GM19467 (cell line): ENCODE measurements around the gene ZNRF3.
"Not testable (repeated sequence)": the region's sequence is repeated elsewhere in the genome, so short reads cannot be mapped to it uniquely, and the experiment has no call there.

Experiments used
- ATAC-seq: cut with Tn5 transposase; IDR thresholded peaks from one replicate; pipeline ENCODE4 v1.9.1; 2021; ENCODE audit warnings: mild to moderate bottlenecking, moderate library complexity; ENCODE audit not compliant: unreplicated experiment

ZNRF3 gene

DNA sequence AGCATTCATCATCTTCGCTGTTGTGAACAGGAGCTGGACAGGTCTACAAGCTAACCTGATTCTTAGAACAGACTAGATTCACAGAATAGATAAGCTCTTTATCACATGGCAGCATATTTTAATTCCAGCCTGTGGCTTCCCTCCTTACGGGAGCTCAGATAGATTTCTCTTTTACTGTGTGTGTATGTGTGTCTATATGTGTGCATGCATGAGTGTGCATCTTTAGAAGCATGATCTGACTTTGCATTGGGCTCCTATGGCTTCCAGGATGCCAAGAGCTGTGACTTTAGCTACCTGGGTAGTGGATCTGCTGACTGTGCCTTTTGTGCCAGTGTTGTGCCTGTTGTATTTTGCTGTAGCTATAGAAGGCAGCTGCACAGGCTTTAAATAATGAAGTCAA, 44.3 kb downstream of the ZNRF3 start:
- ATAC-seq = no peak

DNA sequence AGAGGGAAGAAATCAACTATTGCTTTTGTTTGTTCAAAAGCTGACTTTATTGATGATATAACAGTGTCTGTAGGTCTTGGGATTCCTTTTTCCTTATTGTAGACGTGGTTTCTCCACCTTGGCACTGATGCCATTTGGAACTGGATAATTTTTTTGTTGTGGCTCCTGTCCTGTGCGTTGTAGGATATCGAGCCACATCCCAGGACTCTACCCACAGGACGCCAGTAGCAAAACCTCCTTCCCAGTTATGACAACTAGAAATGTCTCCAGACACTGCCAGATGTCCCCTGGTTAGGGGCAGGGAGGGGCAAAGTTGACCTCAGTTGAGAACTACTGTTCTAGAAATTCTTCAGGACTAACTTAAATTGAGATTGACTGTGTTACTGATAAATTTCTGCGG, 45.8 kb downstream of the ZNRF3 start:
- ATAC-seq = no peak

DNA sequence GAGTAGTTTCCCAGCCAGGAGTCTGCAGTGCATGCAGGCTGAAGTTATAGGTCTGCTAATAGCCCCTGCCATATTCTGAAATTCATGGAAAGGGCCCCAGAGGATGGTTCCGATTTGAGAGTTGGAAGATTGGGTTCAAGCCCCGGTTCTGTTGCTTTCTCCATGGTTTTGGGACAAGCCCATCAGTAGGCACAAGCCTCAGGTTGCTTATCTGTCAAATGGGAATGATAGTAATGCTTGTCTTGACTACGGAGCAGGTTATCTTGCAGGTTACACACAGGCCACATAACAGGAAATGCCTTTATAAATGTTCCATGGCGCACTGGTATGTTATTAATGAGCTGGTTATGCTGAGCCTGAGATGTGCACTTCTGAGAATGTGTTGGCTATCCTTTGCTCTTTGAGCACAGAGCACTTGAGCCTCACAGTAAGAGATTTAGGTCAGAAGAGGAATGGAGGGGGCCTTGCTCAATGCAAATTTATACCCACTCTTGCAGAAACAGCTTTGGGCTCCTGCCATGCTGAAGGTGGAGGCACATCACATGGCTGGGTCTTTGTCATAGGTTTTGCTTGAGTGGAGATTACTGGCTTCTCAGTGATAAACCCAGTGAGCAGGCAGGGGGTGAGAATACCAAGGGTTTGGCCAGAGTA, 47.1 kb downstream of the ZNRF3 start:
- no peak for ATAC-seq

DNA sequence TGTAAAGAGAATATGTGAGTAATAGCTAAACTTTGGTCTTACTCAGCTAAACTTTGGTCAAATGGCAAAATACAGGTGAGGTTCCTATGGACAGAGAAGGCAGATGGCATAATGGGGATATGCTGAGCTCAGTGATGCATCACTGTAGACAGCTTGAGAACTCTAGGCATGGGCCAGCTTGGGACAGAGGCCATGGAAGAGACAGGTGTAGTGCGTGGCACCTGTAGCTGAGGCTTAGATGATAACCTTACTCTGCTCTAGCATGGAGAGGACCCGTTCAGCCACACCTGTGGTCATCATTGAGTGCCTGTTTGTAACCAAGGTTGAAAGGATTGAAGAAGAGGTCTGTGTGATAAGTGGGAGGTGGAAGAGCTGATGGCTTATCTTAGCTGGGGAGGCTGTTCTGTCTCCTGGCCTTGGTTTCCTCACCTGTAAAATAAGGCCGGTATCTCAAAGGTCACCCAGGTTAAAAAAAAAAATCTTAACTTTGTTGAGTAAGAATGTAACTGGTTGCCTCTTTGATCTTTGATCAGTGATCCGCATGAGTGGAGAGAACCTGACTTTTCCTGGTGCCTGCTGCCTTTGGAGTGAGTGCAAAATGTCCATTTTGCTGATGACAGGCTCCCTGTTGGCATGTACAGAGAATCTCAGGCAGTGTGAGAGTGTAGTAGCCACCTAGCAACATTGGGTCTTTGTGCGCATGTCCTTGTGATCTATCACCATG, 48.6 kb downstream of the ZNRF3 start:
- no peak for ATAC-seq

GRCh38 chr22:28933321-28933720, 49.9 kb downstream of the ZNRF3 start:
- no peak for ATAC-seq

- no peak for ATAC-seq
Measured at GRCh38 chr22:28934026-28934425, 50.7 kb downstream of the ZNRF3 start.

- no peak for ATAC-seq
Measured at GRCh38 chr22:28935140-28935539, 51.8 kb downstream of the ZNRF3 start.

DNA sequence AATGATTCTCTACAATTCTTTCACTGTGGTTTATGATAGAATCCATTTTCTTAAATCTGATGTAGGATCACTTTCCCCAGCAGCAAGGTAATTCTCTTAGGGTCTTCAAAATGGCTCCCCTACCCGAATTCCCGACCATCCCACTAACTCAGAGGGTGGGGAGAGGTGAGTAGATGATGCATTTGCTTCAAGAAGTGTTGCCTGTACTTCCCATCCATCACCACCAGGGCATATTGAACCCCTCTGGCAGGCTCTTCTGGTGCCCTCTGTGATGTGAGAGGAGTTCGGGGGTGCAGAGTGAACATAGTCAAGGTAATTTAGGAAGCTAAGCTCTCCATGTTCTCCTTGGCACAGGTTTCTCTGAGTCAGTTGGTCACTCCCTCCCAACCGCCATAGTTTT, 52.3 kb downstream of the ZNRF3 start:
- ATAC-seq = no peak

DNA sequence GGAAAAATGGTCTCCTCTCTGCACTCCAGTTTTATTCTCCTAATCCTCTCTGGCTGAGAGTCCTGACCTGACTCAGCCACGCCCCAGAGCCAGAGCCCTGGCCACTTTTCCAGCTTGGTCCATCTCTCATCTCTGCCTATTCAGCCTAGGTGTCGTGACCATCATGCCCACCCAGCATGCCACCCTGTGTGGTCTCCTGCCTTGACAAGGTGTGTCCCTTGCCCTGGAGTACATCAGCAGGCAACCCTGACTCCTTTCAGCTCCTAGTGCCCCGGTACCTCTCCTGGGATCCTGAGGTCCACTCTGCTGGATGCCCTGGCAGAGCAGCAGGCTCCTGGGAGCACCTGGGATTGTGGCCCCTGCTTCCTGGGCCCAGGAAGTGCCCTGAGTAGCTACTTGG, 52.8 kb downstream of the ZNRF3 start:
- ATAC-seq = no peak

GRCh38 chr22:28937206-28938025, 54.0 kb downstream of the ZNRF3 start:
- no peak for ATAC-seq

DNA sequence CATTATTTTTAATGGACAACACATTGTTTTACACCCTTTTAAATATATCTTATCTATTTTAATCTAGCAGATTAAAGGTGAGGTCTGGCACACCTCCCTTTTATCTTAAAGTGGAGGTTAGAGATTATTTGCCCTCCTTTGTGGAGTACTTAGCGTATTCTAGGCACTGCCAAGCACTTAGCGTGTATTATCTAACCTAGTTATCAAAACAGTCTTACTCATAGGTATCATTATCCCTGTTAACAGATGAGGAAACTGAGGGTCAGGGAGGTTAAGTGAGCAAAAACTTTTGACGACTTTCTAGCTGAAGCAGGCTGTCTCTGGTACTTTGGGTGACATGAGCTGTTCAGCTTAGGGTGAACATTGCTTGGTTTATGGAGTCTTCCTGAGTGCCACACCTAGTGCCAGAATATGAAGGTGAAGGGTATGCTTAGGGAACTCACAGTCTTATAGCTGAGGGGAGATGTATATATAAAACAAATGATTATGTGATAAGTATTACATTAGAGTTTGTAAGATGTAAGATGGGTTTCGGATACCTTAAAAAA, 55.0 kb downstream of the ZNRF3 start:
- no peak for ATAC-seq

DNA sequence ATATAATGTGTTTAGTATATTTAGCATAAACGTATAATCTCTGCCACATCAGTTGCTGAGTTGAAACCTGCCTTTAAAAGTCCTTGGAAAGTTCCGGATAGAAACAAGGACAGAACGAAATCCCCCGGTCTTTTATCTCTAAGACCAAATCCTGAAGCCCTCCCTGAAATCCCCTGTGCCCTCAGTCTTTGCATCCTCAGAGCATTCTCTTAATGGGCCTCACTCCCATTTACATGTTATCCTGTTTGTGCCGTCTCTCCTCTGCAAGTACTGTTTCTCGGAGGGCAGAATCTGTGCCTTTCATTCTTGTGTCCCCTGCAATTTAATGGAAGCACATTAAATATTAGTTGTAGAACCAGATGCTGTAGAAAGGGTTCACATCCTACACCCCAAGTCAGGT, 56.0 kb downstream of the ZNRF3 start:
- ATAC-seq = no peak

- ATAC-seq = no peak
Measured at GRCh38 chr22:28939932-28940331, 56.6 kb downstream of the ZNRF3 start.

GRCh38 chr22:28940441-28940840, 57.1 kb downstream of the ZNRF3 start:
- ATAC-seq = no peak

GRCh38 chr22:28942333-28942732, 59.0 kb downstream of the ZNRF3 start:
- ATAC-seq = no peak

GRCh38 chr22:28942801-28943500, 59.6 kb downstream of the ZNRF3 start:
- no peak for ATAC-seq

GRCh38 chr22:28943501-28943879, 60.1 kb downstream of the ZNRF3 start:
- no peak for ATAC-seq

GRCh38 chr22:28947125-28947524, 63.8 kb downstream of the ZNRF3 start:
- no peak for ATAC-seq

GRCh38 chr22:28948424-28948823, 65.1 kb downstream of the ZNRF3 start:
- ATAC-seq = no peak

DNA sequence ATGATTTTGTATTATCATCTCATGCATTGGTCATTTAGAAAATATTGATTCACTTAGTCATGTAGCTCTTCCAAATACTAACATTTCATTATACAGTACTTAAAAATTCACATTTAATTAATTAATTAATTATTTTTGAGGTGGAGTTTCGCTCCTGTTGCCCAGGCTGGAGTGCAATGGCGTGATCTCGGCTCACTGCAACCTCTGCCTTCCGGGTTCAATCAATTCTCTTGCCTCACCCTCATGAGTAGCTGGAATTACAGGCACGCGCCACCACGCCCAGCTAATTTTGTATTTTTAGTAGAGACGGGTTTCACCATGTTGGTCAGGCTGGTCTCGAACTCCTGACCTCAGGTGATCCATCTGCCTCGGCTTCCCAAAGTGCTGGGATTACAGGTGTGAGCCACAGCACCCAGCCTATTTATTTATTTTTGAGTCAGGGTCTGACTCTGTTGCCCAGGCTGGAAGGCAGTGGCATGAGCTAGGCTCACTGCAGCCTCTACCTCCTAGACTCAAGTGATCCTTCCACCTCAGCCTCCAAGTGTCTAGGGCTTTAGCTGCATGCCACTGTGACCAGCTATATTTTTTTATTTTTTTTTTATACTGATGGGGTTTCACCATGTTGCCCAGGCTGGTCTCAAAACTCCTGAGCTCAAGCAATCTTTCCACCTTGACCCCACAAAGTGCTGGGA, 65.6 kb downstream of the ZNRF3 start:
- not testable (repeated sequence) for ATAC-seq
